GDM1 (cell line): ENCODE data around the gene AMTN.

Experiments
- DNase-seq: peaks from one replicate; lab custom pipeline; 2025; lab: John Stamatoyannopoulos, UW

AMTN gene

DNA sequence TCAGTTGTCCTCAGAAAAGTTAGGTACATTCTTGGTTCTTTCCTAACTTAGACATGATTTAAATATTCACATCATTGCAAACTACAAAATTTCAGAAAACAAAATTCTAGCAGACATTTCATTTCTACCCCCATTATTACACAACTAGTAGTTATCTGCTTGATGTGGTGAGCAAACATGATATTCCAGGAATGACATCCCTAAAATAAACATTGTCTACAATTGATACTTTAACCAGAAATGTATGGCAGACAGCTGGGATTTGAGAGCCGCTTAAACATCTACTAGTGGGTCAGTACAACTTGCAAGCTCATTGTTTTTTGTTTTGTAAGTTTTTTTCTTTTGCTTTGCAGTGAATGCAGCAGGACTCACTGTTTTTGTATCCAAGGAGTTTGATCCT, 41.6 kb downstream of the AMTN start:
- no peak for DNase-seq

DNA sequence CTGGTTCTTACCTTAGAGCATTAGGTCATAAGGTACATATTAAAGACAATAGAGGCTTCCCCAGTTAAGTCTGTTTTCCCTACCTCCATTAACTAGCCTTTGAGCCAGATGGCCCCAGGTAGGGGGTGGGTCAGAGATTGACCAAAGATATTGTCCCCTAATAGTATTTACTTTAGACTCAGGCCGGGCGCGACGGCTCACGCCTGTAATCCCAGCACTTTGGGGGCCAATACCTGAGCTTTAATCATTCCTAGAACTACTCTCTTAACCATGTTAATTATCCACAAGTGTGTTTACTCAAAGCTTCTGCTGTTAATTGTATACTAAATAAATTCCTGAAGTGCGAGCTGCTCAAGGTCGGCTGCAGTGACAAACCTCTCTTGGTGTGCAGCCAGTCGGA, 45.7 kb downstream of the AMTN start:
- DNase-seq, result no peak

DNA sequence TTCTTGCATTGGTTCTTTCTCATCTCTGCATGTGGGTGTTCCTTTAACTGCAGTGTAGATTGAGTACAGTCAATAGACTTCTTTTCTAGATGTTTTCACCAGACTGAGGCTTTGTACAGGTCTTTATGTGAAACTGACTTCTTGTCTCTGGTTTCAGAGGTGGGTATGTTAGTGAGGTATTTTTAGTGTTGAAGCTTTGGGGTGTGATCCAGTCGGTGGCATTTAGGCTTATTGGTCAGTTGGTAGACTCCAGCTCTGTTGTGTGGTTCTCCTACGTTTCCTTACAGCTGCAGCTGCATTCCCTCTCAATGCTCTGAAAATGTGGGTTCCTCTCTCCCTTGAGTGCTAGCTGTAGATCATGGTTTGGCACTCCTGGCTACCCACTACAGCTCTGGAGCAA, 52.4 kb downstream of the AMTN start:
- DNase-seq, result no peak

DNA sequence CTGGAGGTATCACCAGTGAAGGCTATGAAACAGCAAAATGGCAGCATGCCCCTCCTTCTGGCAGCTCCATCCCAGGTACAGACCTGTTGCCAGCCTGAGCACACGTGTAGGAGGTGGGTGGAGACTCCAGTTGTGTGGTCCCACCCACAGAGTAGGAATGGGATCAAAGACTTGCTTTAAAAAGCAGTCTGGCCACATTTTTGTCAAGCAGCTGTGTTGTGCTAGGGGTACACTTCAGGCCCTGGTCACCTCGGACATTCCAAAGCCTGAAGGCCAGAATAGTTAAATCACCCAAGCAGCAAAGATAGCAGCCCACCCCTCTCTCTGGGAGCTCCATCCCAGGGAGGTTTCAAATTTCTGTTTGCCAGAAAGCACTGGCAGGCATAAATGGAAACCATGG, 53.4 kb downstream of the AMTN start:
- DNase-seq, result no peak

DNA sequence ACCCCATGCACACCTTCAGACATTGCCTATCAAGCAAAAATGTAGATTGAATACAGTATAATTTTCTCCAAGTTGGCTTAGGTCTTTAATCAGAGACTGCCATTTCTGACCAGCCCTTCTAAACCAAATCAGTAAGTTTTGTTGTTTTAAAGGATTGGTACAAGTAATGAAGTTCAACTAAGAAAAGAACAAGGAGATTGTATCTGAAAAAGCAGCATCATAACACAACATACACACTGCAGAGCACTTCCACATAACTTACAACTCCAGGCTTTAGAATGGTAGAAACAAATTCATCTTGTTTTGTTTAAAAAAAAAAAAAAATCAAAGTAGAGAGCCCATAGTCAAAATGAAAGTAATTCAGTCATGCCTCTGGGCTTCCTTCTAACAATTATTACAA, 57.6 kb downstream of the AMTN start:
- DNase-seq, result no peak

DNA sequence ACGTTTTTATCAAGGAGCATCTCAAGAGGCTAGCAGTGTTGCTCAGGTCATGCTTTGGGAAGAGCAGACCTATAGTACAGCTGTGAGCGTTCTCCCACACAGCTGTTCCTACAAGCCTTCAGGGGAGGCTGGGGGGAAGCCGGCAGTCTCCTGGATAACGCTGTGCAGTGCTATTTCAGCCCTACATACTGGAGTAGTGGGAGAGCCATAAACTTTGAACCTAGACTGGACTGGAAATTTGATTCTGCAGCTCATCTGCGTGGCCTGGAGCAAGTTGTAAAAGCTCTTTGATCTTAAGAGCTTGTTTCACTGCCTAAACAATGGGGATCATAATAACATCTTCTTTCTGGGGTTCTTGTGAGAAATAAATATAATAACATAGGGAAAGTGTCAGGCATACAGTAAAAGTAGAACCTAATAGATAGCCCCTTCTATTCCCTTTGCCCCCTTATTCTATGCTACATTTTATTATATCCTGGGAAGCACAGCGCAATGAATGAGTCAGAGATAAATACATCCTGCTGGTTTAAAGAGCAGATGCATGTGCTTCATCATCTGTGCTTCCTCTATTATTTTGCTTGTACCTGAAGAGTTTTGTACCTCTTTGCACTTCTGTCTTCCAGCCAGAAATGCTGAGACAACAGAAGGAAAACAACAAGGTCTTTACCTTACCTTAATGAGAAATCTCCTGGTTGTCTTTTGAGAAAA, 59.0 kb downstream of the AMTN start:
- no peak for DNase-seq

DNA sequence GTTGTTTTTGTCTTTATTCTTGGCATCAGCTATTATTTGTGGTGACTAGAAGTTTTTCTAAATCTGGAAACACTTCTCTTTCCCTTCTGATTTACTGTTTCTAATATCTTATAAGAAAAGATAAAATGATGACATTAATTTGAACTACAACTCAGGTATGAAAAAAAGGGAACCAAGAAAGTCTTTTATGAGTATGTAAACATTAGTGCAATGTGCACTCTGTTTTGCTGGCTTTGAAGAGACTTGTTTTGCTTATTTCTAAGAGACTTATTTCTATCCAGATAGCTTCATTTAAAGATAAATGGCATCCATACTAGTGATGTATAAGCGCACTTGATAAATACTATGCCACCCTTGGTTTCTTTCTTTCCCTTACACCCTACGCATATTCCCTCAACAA, 63.6 kb downstream of the AMTN start:
- DNase-seq, result no peak
